ENCODE measurements around the gene EHMT2.

EHMT2 gene

DNA sequence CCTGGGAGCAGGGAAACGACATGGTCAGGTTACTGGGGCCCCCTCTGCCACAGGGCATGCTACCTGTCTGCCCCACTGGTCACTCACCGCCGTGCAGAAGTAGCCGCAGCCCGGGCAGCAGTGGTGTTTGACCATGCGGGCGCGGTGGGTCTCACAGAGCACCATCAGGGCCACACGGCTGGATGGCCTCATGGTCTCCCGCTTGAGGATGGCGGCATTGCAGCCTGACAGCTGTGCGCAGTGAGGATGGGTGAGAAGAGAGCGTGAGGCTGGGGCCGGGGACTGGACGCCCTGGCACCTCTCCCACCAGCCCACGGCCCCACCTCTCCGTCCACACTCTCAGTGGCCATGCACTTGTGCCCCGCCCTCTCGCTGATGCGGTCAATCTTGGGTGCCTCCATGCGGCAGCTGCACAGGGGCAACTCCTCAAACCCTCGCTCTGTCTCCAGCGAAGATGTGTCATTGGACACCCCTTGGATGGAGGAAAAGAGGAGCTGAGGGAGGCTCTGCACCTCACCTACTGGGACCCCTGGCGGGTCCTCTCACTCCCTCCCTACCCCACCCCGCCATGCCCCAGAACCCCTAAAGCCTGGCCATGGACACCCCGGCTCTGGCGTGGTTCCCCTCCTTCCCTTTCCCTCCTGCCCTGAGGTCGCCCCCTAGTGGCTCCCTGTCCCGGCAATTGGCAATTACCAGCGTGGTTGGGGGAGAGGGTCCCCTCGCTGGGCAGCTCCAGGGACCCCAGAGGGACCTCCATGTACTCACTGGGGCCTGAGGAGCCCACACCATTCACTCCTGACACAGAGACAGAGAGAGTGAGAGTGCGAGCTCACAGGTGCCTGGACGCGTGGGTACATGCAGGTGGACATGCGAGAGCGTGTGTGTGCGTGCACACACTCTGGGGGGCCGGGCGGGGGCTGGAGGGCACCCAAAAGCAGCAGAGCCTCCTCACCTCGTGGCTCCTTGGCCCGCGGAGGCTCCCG lies 8.9 kb downstream of the EHMT2 start:
- peak in 2 of 3 experiments; percentile 34 to 51 for DNase-seq (ENCODE audit: low read depth in 3 of 3)

DNA sequence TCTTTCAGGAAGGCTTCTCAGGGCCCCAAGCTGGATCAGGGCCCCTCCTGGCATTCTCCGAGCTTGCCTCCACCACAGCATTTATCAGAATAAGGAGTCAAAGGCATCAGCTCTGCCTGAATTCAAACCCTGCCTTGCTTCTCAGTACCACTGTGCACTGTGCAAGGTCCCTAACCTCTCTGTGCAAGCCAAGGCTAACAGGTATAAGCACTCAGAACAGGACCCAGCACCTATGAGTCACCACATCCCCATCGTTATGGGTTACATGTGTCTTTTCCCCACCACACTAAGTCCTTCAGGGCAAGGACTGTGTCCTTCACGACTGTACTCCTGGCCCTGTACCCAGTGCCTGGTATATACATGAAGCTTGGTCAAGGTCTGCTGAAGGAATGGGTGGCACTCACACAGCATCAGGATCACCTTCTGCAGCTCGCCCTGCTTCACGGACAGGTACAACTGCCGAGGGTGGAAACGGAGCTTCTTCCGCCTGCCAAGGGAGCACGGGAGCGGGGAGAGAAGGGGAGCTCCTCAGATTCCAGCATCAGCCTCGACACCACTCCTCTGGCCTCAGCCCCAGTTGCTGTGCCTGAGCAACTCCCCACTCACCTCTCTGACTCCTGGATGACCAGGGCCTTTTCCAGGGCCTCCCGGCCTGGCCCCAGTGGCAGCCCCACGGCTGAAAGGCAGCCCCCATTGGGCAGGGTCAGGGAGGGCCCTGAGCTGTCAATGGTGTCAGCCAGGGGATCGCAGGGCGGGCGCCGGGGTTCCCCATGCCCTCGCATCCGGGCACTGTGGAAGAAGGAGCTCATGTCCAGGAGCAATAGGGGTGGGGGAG lies 10.1 kb downstream of the EHMT2 start:
- no peak for DNase-seq (ENCODE audit: low read depth in 3 of 3)

DNA sequence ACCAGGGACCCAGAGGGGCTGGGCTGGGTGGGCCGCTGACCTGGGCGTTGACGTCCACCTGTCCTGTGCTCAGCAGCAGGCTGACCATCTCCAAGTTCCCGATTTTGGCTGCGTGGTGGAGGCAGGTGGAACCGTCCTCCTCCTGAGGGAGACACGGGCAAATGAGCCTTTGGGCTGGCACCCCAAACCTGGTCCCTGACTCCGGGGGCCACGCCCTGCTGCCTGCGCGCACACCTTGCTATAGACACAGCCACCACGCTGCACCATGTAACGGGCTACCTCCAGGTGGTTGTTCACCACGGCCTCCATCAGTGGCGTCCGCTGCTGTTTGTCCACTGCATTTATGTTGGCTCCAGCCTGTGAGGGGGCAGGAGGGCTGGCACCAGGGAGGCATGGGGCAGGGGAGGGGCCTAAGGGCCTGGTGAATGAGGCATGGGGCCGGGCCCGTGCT lies 10.9 kb downstream of the EHMT2 start:
- DNase-seq (ENCODE audit: low read depth in 3 of 3): no peak

DNA sequence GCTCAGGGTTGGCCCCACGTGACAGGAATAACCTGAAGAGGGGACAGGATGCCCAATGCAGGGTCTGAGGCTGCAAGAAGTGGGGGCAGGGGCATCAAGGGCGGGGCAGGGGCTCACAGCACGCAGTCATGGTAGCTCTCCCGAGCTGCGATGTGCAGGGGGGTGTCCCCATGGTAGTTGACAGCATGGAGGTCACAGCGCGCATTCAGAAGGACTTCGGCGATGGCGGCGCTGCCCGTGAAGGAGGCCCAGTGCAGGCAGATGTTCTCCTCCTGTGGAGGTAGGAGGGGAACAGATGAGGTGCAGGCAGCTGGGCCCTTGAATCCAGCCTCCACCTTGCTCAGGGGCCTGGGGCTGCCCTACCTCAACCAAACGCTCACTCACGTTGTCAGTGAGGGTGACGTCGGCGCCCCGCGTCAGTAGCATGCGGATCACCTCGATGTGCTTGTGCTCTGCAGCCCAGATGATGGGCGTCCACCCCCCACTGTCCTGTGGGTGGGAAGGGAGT lies 12.9 kb downstream of the EHMT2 start:
- DNase-seq (ENCODE audit: low read depth in 3 of 3): no peak

DNA sequence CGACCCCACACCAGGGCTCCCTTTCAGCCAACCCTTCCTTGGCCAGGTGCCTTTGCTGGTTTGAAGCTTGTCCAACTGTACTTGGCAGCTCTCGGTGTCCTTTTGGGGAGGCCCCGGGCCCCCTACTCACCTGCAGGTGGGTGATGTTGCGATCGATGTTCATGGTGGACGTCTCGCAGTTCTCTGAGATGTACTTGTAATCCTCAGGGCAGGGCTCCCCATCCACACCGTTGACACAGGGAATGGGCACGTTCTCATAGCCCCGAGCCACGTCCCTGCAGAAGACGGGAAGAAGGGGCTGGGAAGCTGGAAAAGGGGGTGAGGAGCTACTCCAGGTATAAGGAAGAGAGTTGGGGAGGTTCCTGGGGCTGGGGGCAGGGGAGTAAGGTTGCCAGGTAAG lies 13.8 kb downstream of the EHMT2 start:
- no peak for DNase-seq (ENCODE audit: low read depth in 3 of 3)

DNA sequence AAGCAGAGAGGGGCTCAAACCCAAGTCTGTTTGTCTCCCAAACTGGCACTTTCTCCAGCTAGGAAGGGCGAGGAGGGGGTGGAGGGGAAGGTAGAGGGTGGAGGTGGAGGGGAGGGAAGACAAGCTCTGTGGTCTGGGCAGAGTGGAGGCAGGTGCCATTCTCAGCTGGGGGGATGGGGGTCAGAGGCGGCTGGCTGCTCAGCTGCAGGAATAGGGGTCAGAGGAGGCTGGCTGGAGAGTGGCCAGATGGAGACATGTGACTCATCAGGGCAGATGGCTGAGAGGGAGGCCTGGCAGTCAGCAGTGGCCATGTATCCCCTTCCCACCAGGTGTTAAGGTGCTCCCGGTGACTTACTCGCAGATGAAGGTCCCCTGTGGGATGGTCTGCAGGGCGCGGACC lies 15.2 kb downstream of the EHMT2 start:
- DNase-seq (ENCODE audit: low read depth in 3 of 3): no peak

DNA sequence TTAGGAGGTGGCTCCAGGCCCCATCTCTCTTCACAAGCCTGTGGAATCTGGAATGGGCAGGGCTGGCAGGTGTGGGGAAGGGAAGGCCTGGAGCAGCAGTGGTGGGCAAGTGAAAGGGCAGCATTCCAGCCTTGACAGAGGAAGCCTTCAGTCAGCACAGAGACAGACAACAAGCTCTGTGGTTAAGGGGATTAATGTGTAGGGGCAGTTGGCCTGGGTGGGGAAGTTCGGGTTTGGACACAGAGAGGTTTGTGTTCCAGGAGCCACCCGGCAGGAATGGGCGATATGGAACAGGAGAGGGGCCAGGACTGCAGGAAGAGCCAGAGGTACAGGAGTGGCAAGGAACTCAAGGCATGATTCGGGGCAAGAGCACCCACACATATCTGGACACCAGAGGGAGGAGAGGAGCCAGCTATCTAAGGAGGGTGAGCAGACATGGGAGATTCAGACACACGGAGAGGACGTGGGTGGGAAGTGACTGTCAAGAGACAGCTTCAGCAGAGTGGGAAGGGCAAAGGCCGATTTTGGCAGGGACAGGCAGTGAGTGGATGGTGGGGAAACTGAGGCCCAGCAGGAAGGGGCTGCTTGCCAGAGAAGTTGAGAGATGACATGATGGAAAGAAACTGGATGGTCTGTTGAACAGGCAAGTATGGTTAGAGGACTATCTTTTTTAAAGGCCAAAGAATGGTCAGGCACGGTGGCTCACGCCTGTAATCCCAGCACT lies 16.2 kb downstream of the EHMT2 start:
- DNase-seq (ENCODE audit: low read depth in 3 of 3): no peak

DNA sequence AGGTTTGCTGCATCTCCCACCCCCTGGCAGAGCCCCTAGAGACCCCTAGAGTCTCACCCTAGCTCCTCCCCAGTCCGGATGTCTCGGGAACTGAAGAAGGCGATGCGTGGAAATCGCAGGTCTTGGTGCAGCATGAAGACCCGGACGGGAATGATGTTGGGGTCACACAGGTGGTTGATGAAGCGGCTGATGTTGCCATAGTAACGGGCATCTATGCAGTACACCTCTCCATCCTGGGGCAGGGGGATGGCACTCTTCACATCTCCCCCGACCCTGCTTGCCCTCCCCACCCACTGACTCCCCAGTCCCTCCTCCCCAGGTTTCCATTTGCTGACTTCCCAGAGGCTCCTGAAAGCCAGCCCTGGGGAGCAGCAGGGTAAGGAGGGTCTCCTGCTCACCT lies 16.9 kb downstream of the EHMT2 start:
- DNase-seq (ENCODE audit: low read depth in 3 of 3): no peak

DNA sequence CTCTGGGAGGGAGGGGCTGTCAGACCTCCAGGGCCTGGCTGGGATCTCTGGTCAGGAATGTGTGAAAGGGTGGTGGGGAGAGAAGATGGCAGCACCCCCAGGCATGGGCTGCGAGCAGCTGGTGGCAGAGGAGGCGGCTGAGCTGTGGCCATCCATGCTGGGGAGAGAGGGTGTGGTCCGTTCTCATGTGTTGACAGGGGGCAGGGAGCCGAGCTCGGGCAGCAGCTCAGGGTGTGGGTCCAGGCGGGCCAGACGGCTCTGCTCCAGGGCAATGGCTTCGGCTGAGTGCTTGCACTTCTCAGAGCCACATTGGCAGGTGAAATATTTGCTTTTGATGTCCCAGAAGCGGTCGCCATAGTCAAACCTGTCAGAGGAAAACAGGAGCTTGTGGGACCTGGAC lies 17.6 kb downstream of the EHMT2 start:
- DNase-seq (ENCODE audit: low read depth in 3 of 3): no peak

DNA sequence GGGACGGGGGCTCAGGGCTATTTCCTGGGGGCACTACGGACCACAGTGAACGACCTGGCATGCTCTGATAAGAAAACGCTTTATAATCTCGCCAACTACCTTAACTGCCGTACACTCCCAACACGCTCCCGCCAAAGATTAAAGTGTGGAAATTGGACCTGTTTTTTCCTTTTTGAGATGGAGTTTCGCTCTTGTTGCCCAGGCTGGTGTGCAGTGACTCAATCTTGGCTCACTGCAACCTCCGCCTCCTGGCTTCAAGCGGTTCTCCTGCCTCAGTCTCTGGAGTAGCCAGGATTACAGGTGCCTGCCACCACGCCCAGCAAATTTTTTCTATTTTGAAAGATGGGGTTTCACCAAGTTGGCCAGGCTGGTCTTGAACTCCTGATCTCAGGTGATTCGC lies 18.4 kb downstream of the EHMT2 start:
- no peak for DNase-seq (ENCODE audit: low read depth in 3 of 3)

DNA sequence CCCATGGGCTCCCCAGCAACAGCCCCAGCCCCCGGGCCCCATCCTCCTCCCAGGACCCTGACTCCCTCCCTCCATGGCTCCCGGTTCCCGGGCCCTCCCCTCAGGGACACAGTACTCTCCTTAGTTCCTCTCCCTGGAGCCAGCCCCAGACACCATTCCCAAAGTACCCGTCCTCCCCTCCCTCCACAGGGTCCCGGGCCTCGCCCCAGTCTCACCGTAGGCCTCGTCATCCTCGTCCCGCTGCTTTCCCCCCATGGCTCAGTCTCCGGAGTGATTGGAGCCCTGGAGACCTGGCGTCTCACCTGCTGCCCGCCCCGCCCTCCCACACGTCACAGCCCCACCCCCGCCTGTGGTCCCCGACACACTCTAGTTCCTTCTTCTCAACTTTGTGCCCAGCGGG lies 18.8 kb downstream of the EHMT2 start, which contains the start of gene SLC44A4:
Gene SLC44A4, minus strand, starts transcription at position 272 of the 400 bp plus-strand sequence. Its CDS starts 17 bp downstream, at position 255.
- DNase-seq (ENCODE audit: low read depth in 3 of 3): no peak

DNA sequence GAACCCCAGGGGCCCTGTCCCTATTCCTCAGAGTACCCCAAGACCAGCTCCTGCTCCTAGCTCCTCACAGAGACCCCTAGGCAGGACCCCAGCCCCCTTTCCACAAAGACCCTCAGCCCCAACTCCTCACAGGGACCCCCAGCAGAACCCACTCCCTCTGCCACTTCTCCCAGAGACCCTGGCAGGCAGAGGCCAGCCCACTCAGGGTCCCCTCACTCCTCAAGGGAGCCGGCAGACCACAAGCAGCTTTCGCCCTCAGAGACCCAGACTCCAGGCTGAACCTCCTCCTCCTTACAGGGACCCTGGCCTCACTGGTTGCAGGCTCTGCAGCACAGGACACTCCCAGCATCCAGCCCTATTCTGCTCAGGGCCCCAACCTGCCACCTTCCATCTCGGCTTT lies 19.3 kb downstream of the EHMT2 start:
- DNase-seq (ENCODE audit: low read depth in 3 of 3): no peak

DNA sequence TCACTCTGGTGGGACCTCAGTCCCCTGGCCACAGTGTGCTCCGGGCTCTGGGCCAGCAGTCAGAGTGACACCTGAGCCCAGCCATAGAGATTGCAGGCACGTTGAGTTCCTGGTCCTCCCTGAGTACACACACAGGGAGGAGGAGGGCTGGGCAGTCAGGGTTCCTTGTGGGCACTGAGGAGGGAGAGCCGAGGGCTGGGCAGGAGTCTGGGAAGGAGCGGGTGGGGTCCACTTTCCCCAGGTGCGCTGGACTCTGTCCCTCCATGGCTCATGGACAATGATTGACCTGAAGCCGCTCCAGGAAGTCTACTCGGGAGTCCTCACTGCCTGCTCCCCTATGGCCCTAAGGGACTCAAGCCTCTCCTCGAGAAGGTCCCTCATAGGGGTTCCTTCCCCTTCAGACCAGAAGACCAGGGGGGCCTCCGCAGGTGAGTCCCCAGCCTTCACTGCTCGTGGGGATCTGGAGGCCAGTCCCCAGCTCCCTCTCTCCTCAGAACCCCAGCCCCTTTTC lies 19.8 kb downstream of the EHMT2 start:
- DNase-seq (ENCODE audit: low read depth in 3 of 3): no peak

DNA sequence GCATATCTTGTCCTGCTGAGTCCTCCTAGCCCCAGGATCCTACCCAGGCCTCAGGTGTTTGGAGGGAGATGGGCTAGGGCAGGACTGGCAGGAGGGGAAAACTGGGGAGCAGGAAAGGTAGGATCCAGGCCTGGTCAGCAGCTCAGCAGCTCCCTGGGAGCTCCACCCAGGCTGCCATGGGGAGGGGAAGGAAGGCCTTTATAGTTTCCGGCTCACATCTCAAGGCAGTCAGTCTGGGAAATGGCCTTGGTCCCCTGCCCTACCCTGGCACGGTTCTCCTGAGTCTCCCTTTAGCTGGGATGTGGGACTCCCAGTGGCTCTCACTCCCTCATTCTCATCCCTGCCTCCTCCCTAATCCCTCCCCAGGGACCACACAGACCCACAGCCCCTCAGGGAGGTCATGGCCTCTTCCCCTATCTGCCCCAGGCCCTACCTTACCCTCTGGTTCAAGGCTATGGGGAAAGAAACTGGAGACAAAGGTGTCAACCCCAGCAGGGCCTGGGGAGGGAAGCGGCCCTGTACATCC lies 20.3 kb downstream of the EHMT2 start:
- no peak for DNase-seq (ENCODE audit: low read depth in 3 of 3)

DNA sequence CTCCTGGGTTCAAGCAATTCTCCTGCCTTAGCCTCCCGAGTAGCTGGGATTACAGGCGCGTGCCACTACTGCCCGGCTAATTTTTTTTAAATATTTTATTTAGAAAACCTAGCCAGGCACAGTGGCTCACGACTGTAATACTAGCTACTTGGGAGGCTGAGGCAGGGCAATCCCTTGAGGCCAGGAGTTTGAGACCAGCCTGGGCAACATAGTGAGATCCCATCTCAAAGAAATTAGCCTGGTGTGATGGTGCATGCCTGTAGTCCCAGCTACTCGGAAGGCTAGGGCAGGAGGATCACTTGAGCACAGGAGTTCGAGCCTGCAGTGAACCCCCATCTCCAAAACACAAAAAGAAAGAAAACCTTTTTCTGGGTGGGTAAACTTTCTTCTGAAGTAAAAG lies 21.1 kb downstream of the EHMT2 start:
- no peak for DNase-seq (ENCODE audit: low read depth in 3 of 3)

DNA sequence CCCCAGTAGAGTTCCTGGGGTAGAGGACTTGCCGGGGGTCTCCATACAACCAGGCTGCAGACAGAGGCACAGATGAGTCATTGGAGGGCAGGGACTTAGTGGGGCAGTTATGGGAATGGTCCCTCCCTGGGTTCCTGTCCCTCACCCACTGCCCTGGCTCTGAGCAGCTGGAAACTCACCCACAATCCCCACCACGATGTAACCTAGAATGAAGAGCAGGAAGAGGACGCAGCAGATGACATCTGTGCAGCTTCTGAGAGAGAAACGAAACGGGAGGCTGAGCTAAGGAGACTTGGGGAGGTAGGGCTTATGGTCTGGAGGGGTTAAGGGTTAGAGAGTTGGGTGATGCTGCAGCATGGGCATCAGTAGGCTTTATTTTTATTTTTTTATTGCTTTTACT lies 21.6 kb downstream of the EHMT2 start:
- DNase-seq (ENCODE audit: low read depth in 3 of 3): no peak

DNA sequence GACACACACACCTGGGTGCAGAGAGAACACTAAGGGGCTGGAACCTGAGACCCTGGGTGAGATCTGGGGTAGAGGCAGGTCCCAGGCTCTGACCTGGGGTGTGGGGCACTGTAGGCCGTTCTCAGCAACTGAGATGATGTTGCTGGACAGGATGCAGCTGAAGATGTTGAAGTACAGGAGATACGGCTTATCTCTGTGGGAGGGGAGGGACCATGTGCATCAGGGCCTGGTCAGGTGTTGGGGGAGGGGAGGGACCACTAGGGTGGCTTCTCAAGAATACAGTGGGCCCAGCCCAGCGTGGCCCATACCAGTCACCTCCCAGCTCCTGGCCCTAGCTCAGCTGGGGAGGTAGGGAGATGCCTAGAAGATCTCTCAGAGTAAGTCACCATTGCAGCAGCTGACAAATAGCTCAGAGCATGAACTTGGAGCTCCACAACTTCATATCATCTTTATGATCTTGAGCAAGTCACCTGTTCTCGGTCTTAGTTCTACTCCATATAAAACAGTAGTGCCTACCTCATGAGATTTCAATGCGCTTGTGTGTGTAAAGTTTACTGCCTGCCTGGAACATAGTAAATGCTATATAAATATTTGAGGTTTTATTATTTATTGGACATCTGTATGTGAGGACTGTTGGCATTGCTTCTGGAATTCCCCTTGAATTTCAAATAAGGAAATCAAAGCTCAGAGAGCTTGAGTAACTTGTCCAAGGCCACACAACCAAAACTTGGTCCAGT lies 22.5 kb downstream of the EHMT2 start:
- DNase-seq (ENCODE audit: low read depth in 3 of 3): no peak

DNA sequence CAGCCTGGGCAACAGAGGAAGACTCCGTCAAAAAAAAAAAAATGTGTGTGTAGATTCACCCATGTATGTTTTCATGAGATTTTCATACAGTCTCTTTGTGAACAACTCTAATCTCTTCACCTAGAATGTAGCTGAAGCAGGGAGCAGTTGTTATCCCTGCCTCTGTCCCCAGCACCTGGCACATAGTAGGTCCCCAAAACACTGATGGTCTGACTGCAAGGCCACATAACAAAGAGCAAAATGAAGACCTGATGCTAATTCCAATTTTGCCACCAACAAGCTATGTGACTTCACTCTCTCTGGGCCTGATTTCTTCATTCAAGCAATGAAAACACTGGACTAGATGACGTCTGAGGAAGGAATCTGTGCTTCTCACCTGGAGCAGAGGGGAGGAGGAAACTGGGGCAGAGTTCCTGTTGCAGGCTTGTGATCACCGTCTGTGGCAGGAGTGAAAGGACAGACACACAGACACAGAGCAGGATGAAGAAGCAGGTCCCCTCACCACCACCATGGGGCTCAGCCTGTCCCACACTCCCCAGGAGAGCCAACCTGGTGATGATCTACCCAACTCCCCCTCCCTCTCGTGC lies 23.3 kb downstream of the EHMT2 start:
- no peak for DNase-seq (ENCODE audit: low read depth in 3 of 3)

DNA sequence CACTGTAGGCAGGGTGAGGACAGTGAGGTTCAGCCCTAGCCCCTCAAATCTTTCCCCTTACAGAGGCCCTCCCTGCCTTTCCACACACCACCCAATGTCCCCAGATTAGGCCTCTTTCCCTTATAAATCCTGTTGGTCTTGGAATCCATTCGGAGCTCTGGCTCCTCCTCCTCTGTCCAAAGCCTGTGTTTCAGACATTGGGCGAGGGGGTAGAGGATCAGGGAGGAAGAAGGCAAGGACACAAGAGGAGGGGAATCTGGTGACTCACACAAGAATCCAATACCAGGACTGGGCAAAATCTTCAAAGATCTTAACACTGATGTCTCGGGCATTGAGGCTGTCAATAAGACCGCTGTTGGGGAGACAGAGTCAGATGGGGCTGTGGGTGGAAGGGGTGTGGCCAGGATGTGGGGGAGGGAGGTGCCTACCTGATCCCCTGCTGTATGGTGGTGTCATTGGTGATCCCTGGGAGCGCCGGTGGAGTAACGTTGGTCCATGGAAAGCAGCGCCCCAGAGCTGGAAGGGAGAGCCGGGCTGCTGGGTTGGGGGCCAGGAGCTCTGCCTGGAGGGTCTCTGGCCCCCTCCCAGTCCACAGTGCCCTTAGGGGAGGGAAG lies 26.3 kb downstream of the EHMT2 start:
- no peak for DNase-seq (ENCODE audit: low read depth in 3 of 3)

Data from stimulated activated CD4-positive, alpha-beta T cell treated with anti-CD3 and anti-CD28 coated beads, TNF-alpha, amount 100 ng/mL, for 24 hours (primary cell).